SK-N-SH (cell line): Measurements from ENCODE around the gene CTDP1. TPM values are rescaled to one million over a fixed set of nuclear protein-coding genes. Genes with fewer than 3 reads are reported as not detected.

Experiments used
- CTCF ChIA-PET: fragments of 300-600, 350-600 bp; formaldehyde crosslinking; extraction: SDS; loops from one replicate; lab custom pipeline; 2021; lab: Yijun Ruan, JAX
- POLR2A ChIA-PET: fragments of 350-600 bp; sonication (Branson Sonifier 250); formaldehyde crosslinking; extraction: SDS; loops from one replicate; lab custom pipeline; 2020; ENCODE audit warnings: antibody characterized with exemption, inconsistent platforms; lab: Yijun Ruan, JAX
- DNase-seq: peaks from one replicate; pipeline ENCODE4 v3.0.0; 2012
- H2AFZ ChIP-seq: fragments of 200-600 bp; sonication (generic); 2 replicates; pipeline ENCODE4 v1.8.1; 2016; ENCODE audit warnings: antibody characterized with exemption, mild to moderate bottlenecking, low read depth
- H3F3A ChIP-seq: fragments of 200-600 bp; sonication (generic); replicated peaks from 2 replicates; pipeline ENCODE3; 2016; ENCODE audit warnings: antibody characterized with exemption, mild to moderate bottlenecking; ENCODE audit not compliant: insufficient read depth
- H3K27ac ChIP-seq, 2 experiments: fragments of 200-500 bp in 1 of 2; fragments of 200-600 bp in 1 of 2; sonication (Bioruptor generic) in 1 of 2; sonication (generic), shearing (Covaris generic) in 1 of 2; 2 replicates each; pipeline versions ENCODE4 v1.5.1 to v1.6.1; 2014 to 2016; ENCODE audit warnings: low read depth in 2 of 2, inconsistent platforms in 1 of 2, low read length in 1 of 2, mild to moderate bottlenecking in 1 of 2, mixed read lengths in 1 of 2
- H3K27me3 ChIP-seq: fragments of 200-600 bp; sonication (generic), shearing (Covaris generic); 2 replicates; pipeline ENCODE4 v1.6.1; 2016; ENCODE audit warnings: mixed run types; ENCODE audit not compliant: insufficient read depth
- H3K36me3 ChIP-seq, 2 experiments: fragments of 200-500 bp in 1 of 2; fragments of 200-600 bp in 1 of 2; sonication (Bioruptor generic) in 1 of 2; sonication (generic) in 1 of 2; replicated peaks in 1 of 2; 2 replicates each; pipeline versions ENCODE3 to v1.5.1; 2014 to 2016; ENCODE audit warnings: low read length in 1 of 2, mild to moderate bottlenecking in 1 of 2; ENCODE audit not compliant: insufficient read depth in 2 of 2, control insufficient read depth in 1 of 2
- H3K4me1 ChIP-seq, 2 experiments: fragments of 200-500 bp in 1 of 2; fragments of 200-600 bp in 1 of 2; sonication (Bioruptor generic) in 1 of 2; sonication (generic), shearing (Covaris generic) in 1 of 2; 2 replicates each; pipeline versions ENCODE4 v1.5.1 to v1.6.1; 2014 to 2016; ENCODE audit warnings: low read depth in 1 of 2, low read length in 1 of 2, mixed run types in 1 of 2; ENCODE audit not compliant: insufficient read depth in 2 of 2, control insufficient read depth in 1 of 2
- H3K4me2 ChIP-seq: fragments of 200-600 bp; sonication (generic), shearing (Covaris generic); 2 replicates; pipeline ENCODE4 v1.6.1; 2017; ENCODE audit warnings: mixed run types
- H3K4me3 ChIP-seq, 2 experiments: fragments of 200-500 bp in 1 of 2; fragments of 200-600 bp in 1 of 2; sonication (Bioruptor generic) in 1 of 2; sonication (generic), shearing (Covaris generic) in 1 of 2; 2 replicates each; pipeline versions ENCODE4 v1.5.1 to v1.8.1; 2014 to 2016; ENCODE audit warnings: low read depth in 2 of 2, inconsistent platforms in 1 of 2, low read length in 1 of 2, mild to moderate bottlenecking in 1 of 2, mixed read lengths in 1 of 2, moderate library complexity in 1 of 2
- H3K79me2 ChIP-seq: fragments of 200-600 bp; sonication (generic); 2 replicates; pipeline ENCODE4 v1.8.1; 2017; ENCODE audit warnings: mild to moderate bottlenecking; ENCODE audit not compliant: insufficient read depth
- H3K9ac ChIP-seq: fragments of 200-600 bp; sonication (generic); 2 replicates; pipeline ENCODE4 v1.6.1; 2017; ENCODE audit warnings: mixed run types
- H3K9me2 ChIP-seq: fragments of 200-600 bp; sonication (generic); 2 replicates; pipeline ENCODE4 v1.6.1; 2017; ENCODE audit warnings: mixed run types
- H3K9me3 ChIP-seq: fragments of 200-600 bp; sonication (generic); 2 replicates; pipeline ENCODE4 v1.6.1; 2017; ENCODE audit warnings: mixed run types, mild to moderate bottlenecking, moderate library complexity
- H4K20me1 ChIP-seq: fragments of 200-600 bp; sonication (generic); 2 replicates; pipeline ENCODE4 v1.6.1; 2017; ENCODE audit warnings: mild to moderate bottlenecking, mixed run types; ENCODE audit not compliant: insufficient read depth
- FOSL2 ChIP-seq: IDR thresholded peaks from 2 replicates; pipeline ENCODE4 v1.4.0; 2012; ENCODE audit warnings: low read depth, mild to moderate bottlenecking, moderate library complexity, borderline replicate concordance
- MAX ChIP-seq: IDR thresholded peaks from 2 replicates; pipeline ENCODE4 v1.4.0; 2012; ENCODE audit warnings: low read depth
- MEF2A ChIP-seq: IDR thresholded peaks from 2 replicates; pipeline ENCODE4 v1.4.0; 2012; ENCODE audit warnings: low read depth, borderline replicate concordance
- MXI1 ChIP-seq: IDR thresholded peaks from 2 replicates; pipeline ENCODE4 v1.6.1; 2012; ENCODE audit warnings: mild to moderate bottlenecking, low read depth, low read length, improper control_type of control experiment
- POLR2AphosphoS5 ChIP-seq: IDR thresholded peaks from 2 replicates; pipeline ENCODE4 v1.6.1; 2012; ENCODE audit warnings: low read depth, low read length
- RXRA ChIP-seq: IDR thresholded peaks from 2 replicates; pipeline ENCODE4 v1.4.0; 2012; ENCODE audit warnings: low read depth, mild to moderate bottlenecking, borderline replicate concordance
- SMC3 ChIP-seq: IDR thresholded peaks from 2 replicates; pipeline ENCODE4 v1.6.1; 2012; ENCODE audit warnings: low read depth, low read length, improper control_type of control experiment
- TCF12 ChIP-seq: IDR thresholded peaks from 2 replicates; pipeline ENCODE4 v1.4.0; 2012
- TEAD4 ChIP-seq: IDR thresholded peaks from 2 replicates; pipeline ENCODE4 v1.4.0; 2012; ENCODE audit warnings: mild to moderate bottlenecking, borderline replicate concordance; ENCODE audit not compliant: insufficient read depth
- WGBS: methylation state at CpG from one replicate; pipeline ENCODE4 v1.1.6; 2017; ENCODE audit warnings: low lambda C conversion rate; 5-methylcytosine and 5-hydroxymethylcytosine counted together
- polyA plus RNA-seq, 3 experiments: library from polyadenylated mRNA; depleted of rRNA; stranded (reverse); fragments of >200 nt; gene quantifications; 2 replicates each; pipeline ENCODE4 v1.2.3, GENCODE V29; 2012

CTDP1 gene
- polyA plus RNA-seq, 1 of the 3 experiments (the other 2 are of a cell fraction), result 15.6 TPM

- no peak for TF ChIP-seq RXRA
- TF ChIP-seq SMC3, result no peak
- TF ChIP-seq TEAD4, result no peak
- no peak for TF ChIP-seq POLR2AphosphoS5
- TF ChIP-seq FOSL2, result no peak
- TF ChIP-seq MAX, result no peak
- H3K9ac ChIP-seq, result no peak overlapping the region
- ChIA-PET POLR2A (no interaction called here), CTCF (no interaction called here)
- no peaks in the 10 kb centered on the region for H3K79me2 ChIP-seq
- no peak overlapping the region for H3K4me2 ChIP-seq
- H4K20me1 ChIP-seq, result no peaks in the 10 kb centered on the region
- no peak overlapping the region for H3K4me3 ChIP-seq
- H3K9me2 ChIP-seq, result no peaks in the 10 kb centered on the region
- no peak overlapping the region for H2AFZ ChIP-seq
- H3K4me1 ChIP-seq, result no peaks in the 10 kb centered on the region
- H3F3A ChIP-seq, result no peaks in the 10 kb centered on the region
- no peak overlapping the region for H3K27ac ChIP-seq
- no peak for DNase-seq
- 26% methylated on average over 34 of the region's 42 CpGs for WGBS
- H3K27me3 ChIP-seq, result peaks cover 92% of the 10 kb centered on the region
- H3K9me3 ChIP-seq, result no peaks in the 10 kb centered on the region
- H3K36me3 ChIP-seq, result no peaks in the 10 kb centered on the region
Measured at GRCh38 chr18:79784071-79784913, 104.7 kb downstream of the CTDP1 start.

- peaks cover 93% of the 10 kb centered on the region for H3K27me3 ChIP-seq
- H3K4me3 ChIP-seq, result no peak overlapping the region
- no peak for DNase-seq
- peak overlapping the region; percentile 52 for H3K4me2 ChIP-seq
- no peaks in the 10 kb centered on the region for H3K79me2 ChIP-seq
- ChIA-PET POLR2A (no interaction called here), CTCF (no interaction called here)
- no peaks in the 10 kb centered on the region for H3K9me2 ChIP-seq
- H2AFZ ChIP-seq, result no peak overlapping the region
- no peaks in the 10 kb centered on the region for H3K4me1 ChIP-seq
- TF ChIP-seq MEF2A, result no peak
- no peak for TF ChIP-seq TCF12
- no peak for TF ChIP-seq FOSL2
- TF ChIP-seq MAX, result no peak
- no peak for TF ChIP-seq MXI1
- no peaks in the 10 kb centered on the region for H3F3A ChIP-seq
- H3K36me3 ChIP-seq, result no peaks in the 10 kb centered on the region
- H3K27ac ChIP-seq, result no peak overlapping the region
- H4K20me1 ChIP-seq, result no peaks in the 10 kb centered on the region
- no peak overlapping the region for H3K9ac ChIP-seq
- no peaks in the 10 kb centered on the region for H3K9me3 ChIP-seq
- WGBS, result 13% methylated on average over 32 of the region's 32 CpGs
Measured at GRCh38 chr18:79784965-79785770, 105.6 kb downstream of the CTDP1 start.
